ENCODE results near the gene TANC1. TPM values are rescaled to one million over a fixed set of nuclear protein-coding genes. Genes with fewer than 3 reads are reported as not detected.

The TANC1 gene
- total and polyA plus RNA-seq, 4 donors, result 7.8 to 58.3 (median 48.0) TPM

DNA sequence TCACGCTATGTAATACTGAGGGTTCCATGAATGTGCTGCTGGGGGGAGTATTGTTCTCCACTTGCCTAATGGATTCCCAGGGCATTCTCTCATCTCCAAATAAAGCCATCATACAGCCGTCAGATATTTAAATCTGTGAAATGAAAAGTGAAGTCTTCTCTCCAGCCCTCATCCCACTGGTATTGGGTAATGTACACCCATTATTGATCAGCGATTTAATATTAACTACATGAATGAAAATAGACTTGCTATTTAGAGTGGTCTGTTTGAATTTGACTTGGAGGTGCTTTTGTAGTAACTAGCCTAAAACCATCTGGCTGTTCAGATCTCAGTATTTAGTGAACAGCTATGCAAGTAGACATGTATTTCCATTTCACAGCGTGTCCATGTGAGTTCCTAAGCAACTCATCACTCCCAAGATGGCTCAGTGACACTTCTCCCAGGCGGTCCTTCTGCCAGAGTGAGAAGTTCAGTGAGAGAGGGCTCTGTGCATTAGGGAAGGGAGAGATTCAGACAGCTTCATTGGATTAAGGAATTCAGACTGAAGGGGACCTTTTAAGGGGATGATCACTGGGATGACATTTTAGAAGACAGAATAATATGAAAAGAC is 177.4 kb downstream of the TANC1 start:
- Histone ChIP-seq H3K4me3 (ENCODE audit: low read length in 2 of 2) (no peak overlapping the region), H3K36me3 (ENCODE audit: control insufficient read depth in 1 of 2, insufficient read depth in 2 of 2, low read length in 1 of 2) (peaks cover 0 to 3% of the 10 kb centered on the region in 2 donors), H3K27ac (ENCODE audit: low read depth in 1 of 2, low read length in 2 of 2) (no peak overlapping the region), H3K27me3 (ENCODE audit: control insufficient read depth in 1 of 2, insufficient read depth in 2 of 2, low read length in 1 of 2) (no peaks in the 10 kb centered on the region), H3K4me1 (ENCODE audit: control insufficient read depth in 1 of 2, insufficient read depth in 2 of 2, low read length in 2 of 2) (peaks cover 0 to 2% of the 10 kb centered on the region in 2 donors), H3K9me3 (ENCODE audit: control insufficient read depth, low read length) (no peaks in the 10 kb centered on the region)
- ATAC-seq (ENCODE audit: low FRiP score), result no peak
- WGBS, 2 donors, result 91 to 94% methylated on average over 5 of the region's 5 CpGs
- DNase-seq, result no peak
- intact Hi-C loops (cut with DNase I), result no loop called here

DNA sequence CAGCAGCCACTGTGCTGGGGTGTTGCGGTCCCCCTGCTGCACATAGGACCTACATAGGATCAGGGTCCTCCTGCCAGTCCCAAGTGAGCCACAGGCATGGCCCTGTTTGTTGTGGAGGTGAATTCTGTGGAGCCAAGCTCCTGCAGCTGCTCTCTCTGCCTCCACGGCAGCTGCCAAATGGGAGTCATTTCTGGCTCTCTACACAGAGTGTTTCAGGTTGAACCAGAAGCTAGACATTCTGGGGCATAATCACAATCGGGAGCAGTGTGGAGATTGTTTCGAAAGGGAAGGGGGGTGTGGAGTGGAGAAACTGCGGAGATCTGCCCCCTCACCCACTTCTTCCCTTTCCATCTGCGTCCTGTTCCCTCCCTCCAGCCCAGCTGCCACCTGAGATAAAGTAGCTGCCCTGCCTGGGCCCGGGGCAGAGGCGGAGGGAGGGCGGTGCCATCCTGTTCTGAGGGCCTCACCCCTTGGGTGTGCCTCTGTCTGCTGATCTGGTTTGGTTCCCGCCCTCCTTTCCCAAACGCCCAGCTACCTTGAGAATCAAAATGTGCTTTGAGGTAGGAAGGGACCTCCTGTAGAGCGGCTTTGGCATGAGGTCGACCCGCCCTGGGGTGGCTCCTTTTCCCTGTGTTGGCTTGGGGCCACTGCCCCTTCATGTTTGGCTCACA is 178.7 kb downstream of the TANC1 start:
- ATAC-seq (ENCODE audit: low FRiP score) (peak; percentile 44), DNase-seq (no peak)
- Histone ChIP-seq H3K27me3 (ENCODE audit: control insufficient read depth in 1 of 2, insufficient read depth in 2 of 2, low read length in 1 of 2) (no peaks in the 10 kb centered on the region), H3K36me3 (ENCODE audit: control insufficient read depth in 1 of 2, insufficient read depth in 2 of 2, low read length in 1 of 2) (peaks cover 0 to 3% of the 10 kb centered on the region in 2 donors), H3K4me1 (ENCODE audit: control insufficient read depth in 1 of 2, insufficient read depth in 2 of 2, low read length in 2 of 2) (no peaks in the 10 kb centered on the region), H3K4me3 (ENCODE audit: low read length in 2 of 2) (no peak overlapping the region), H3K9me3 (ENCODE audit: control insufficient read depth, low read length) (no peaks in the 10 kb centered on the region), H3K27ac (ENCODE audit: low read depth in 1 of 2, low read length in 2 of 2) (no peak overlapping the region)
- intact Hi-C loops (cut with DNase I), result no loop called here
- 43 to 62% methylated on average over 14 of the region's 14 CpGs for WGBS, 2 donors

DNA sequence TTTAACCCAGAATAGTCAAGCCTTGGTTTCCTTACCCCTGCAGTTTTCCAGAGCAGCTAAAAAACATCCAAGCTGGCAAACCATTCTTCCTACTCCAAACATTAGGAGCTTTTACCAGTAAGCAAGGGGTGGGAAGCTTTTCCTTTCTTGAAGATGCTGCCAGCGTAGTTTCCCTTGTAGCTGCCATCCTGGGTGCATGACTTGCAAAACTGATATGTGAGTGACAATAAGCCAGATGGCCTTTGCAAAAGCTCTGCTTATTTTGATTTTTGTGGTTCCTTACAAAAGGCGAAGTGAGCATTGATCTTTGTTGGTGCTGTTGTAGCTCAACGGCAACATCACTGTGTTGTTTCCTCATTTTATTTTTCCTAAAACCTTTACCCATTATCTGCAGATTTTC is 179.2 kb downstream of the TANC1 start:
- ATAC-seq (ENCODE audit: low FRiP score) (no peak), DNase-seq (no peak)
- no peaks in the 10 kb centered on the region for H3K9me3 ChIP-seq (ENCODE audit: control insufficient read depth, low read length)
- H3K27ac ChIP-seq (ENCODE audit: low read depth in 1 of 2, low read length in 2 of 2), result no peak overlapping the region
- 67 to 81% methylated on average over 3 of the region's 3 CpGs for WGBS, 2 donors
- intact Hi-C loops (cut with DNase I), result no loop called here
- no peaks in the 10 kb centered on the region for H3K27me3 ChIP-seq (ENCODE audit: control insufficient read depth in 1 of 2, insufficient read depth in 2 of 2, low read length in 1 of 2)
- no peak overlapping the region for H3K4me3 ChIP-seq (ENCODE audit: low read length in 2 of 2)
- peaks cover 0 to 3% of the 10 kb centered on the region in 2 donors for H3K36me3 ChIP-seq (ENCODE audit: control insufficient read depth in 1 of 2, insufficient read depth in 2 of 2, low read length in 1 of 2)
- no peaks in the 10 kb centered on the region for H3K4me1 ChIP-seq (ENCODE audit: control insufficient read depth in 1 of 2, insufficient read depth in 2 of 2, low read length in 2 of 2)

DNA sequence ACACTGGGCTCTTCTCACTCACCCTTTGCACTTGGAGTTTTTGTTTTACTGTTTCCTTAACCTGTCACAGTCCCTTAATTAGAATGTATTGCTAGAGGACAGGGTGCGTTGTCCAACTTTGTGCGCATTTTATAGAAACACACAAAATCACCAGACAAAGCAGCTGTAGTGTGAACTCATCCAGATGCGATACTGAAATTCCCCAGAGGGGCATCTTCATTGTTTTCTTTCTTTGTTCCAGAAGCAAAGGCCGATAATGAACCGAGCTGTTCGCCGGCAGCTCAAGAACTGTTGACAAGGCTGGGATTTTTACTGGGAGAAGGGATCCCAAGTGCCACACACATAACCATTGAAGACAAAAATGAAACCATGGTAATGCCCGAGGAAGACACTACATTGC is 180.5 kb downstream of the TANC1 start:
- H3K4me1 ChIP-seq (ENCODE audit: control insufficient read depth in 1 of 2, insufficient read depth in 2 of 2, low read length in 2 of 2), result no peaks in the 10 kb centered on the region
- H3K27me3 ChIP-seq (ENCODE audit: control insufficient read depth in 1 of 2, insufficient read depth in 2 of 2, low read length in 1 of 2), result no peaks in the 10 kb centered on the region
- ATAC-seq (ENCODE audit: low FRiP score) (no peak), DNase-seq (no peak)
- no peak overlapping the region for H3K27ac ChIP-seq (ENCODE audit: low read depth in 1 of 2, low read length in 2 of 2)
- H3K36me3 ChIP-seq (ENCODE audit: control insufficient read depth in 1 of 2, insufficient read depth in 2 of 2, low read length in 1 of 2), result peaks cover 0 to 3% of the 10 kb centered on the region in 2 donors
- WGBS, 2 donors, result 91 to 95% methylated on average over 8 of the region's 8 CpGs
- H3K4me3 ChIP-seq (ENCODE audit: low read length in 2 of 2), result no peak overlapping the region
- no peaks in the 10 kb centered on the region for H3K9me3 ChIP-seq (ENCODE audit: control insufficient read depth, low read length)
- intact Hi-C loops (cut with DNase I), result no loop called here

DNA sequence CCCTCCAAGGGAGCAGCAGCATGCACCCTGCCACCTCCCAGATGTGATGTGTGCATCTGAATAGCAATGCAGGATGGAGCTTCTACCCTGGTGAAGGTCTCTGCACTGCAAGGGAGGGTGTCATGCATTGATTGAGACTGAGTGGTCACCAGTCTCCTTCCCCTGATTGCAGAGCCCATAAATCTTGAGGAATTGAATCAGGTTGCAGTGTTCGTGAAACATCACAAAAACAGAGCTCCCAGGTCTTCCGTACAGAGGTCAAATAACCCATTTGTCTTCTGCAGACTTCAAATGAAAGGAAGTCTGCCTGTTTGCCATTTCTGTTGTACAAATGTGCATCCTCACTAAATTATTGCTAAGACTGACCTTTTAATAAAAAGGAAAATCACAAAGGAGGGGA is 181.3 kb downstream of the TANC1 start:
- no peaks in the 10 kb centered on the region for H3K9me3 ChIP-seq (ENCODE audit: control insufficient read depth, low read length)
- 91 to 92% methylated on average over 2 of the region's 2 CpGs for WGBS, 2 donors
- ATAC-seq (ENCODE audit: low FRiP score), result no peak
- no peaks in the 10 kb centered on the region for H3K4me1 ChIP-seq (ENCODE audit: control insufficient read depth in 1 of 2, insufficient read depth in 2 of 2, low read length in 2 of 2)
- H3K27me3 ChIP-seq (ENCODE audit: control insufficient read depth in 1 of 2, insufficient read depth in 2 of 2, low read length in 1 of 2), result no peaks in the 10 kb centered on the region
- intact Hi-C loops (cut with DNase I), result no loop called here
- no peak overlapping the region for H3K4me3 ChIP-seq (ENCODE audit: low read length in 2 of 2)
- no peak overlapping the region for H3K27ac ChIP-seq (ENCODE audit: low read depth in 1 of 2, low read length in 2 of 2)
- DNase-seq, result no peak
- H3K36me3 ChIP-seq (ENCODE audit: control insufficient read depth in 1 of 2, insufficient read depth in 2 of 2, low read length in 1 of 2), result peaks cover 0 to 3% of the 10 kb centered on the region in 2 donors

DNA sequence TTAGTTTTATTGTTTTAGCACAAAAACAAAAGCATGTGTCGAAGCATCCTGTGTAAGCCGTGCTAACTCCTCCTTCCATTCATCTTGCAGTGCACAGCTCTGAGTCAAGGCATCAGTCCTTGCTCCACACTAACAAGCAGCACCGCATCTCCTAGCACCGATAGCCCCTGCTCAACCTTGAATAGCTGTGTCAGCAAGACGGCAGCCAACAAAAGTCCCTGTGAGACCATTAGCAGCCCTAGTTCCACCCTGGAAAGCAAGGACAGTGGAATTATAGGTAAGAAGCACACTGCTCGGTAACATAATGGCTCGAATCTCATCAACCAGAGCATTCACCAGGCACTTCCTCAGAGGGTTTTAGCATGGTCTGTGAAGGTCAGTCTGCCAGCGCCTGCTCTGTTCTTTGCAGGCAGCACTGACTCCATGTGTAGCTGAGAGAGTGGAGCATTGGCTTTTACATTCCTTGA is 181.9 kb downstream of the TANC1 start:
- 30 to 44% methylated on average over 8 of the region's 8 CpGs for WGBS, 2 donors
- Histone ChIP-seq H3K36me3 (ENCODE audit: control insufficient read depth in 1 of 2, insufficient read depth in 2 of 2, low read length in 1 of 2) (peaks cover 0 to 3% of the 10 kb centered on the region in 2 donors), H3K4me1 (ENCODE audit: control insufficient read depth in 1 of 2, insufficient read depth in 2 of 2, low read length in 2 of 2) (no peaks in the 10 kb centered on the region), H3K27ac (ENCODE audit: low read depth in 1 of 2, low read length in 2 of 2) (peak overlapping the region in 1 of 2 donors; percentile 14), H3K4me3 (ENCODE audit: low read length in 2 of 2) (no peak overlapping the region), H3K9me3 (ENCODE audit: control insufficient read depth, low read length) (no peaks in the 10 kb centered on the region), H3K27me3 (ENCODE audit: control insufficient read depth in 1 of 2, insufficient read depth in 2 of 2, low read length in 1 of 2) (no peaks in the 10 kb centered on the region)
- no peak for ATAC-seq (ENCODE audit: low FRiP score)
- DNase-seq, result no peak
- intact Hi-C loops (cut with DNase I), result no loop called here

DNA sequence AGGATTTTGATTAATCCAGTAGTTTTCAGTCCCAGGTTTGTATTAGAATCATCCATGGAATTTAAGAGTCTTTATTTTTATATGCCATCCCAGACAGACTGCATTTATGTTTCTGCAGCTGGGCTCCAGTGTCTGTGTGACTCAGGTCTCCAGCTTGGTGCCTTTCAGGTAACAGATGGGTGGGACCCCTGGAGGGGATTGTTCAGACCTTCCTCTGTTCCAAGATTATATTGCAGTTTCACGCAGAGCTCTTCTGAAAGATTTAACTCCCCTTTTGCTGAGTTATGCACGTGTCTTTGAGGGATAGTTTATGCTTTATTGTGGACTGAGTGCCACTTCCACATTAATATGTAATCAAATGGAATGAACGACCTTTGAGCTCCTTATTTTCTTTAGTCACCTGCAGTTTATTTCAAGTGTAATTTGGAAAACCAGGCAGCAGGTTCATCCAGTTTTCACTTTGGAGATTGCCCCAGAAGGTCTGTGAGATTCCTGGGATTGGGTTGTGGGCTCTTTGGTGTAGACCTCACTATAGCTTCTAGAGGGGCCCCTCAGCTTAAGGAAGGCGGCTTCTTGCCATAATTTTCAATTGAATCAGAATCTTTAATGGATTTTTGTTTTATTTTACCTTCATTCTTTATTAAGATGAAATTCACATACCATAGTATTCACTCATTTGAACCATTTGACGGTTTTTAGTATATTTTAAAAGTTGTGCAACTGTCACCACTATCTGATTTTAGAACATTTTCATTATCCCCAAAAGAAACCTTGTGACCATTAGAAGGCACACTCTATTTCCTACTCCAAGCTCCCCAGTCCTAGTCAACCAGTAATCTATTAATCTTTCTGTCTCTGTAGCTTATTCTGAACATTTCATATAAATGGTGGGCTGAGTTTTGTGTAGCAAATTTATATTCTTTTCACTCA is 183.0 kb downstream of the TANC1 start:
- H3K36me3 ChIP-seq (ENCODE audit: control insufficient read depth in 1 of 2, insufficient read depth in 2 of 2, low read length in 1 of 2), result peaks cover 0 to 3% of the 10 kb centered on the region in 2 donors
- DNase-seq (no peak), ATAC-seq (ENCODE audit: low FRiP score) (no peak)
- H3K27ac ChIP-seq (ENCODE audit: low read depth in 1 of 2, low read length in 2 of 2), result no peak overlapping the region
- no peaks in the 10 kb centered on the region for H3K27me3 ChIP-seq (ENCODE audit: control insufficient read depth in 1 of 2, insufficient read depth in 2 of 2, low read length in 1 of 2)
- no peak overlapping the region for H3K4me3 ChIP-seq (ENCODE audit: low read length in 2 of 2)
- WGBS, 2 donors, result 87 to 89% methylated on average over 5 of the region's 5 CpGs
- intact Hi-C loops (cut with DNase I), result no loop called here
- H3K4me1 ChIP-seq (ENCODE audit: control insufficient read depth in 1 of 2, insufficient read depth in 2 of 2, low read length in 2 of 2), result no peaks in the 10 kb centered on the region
- H3K9me3 ChIP-seq (ENCODE audit: control insufficient read depth, low read length), result no peaks in the 10 kb centered on the region

DNA sequence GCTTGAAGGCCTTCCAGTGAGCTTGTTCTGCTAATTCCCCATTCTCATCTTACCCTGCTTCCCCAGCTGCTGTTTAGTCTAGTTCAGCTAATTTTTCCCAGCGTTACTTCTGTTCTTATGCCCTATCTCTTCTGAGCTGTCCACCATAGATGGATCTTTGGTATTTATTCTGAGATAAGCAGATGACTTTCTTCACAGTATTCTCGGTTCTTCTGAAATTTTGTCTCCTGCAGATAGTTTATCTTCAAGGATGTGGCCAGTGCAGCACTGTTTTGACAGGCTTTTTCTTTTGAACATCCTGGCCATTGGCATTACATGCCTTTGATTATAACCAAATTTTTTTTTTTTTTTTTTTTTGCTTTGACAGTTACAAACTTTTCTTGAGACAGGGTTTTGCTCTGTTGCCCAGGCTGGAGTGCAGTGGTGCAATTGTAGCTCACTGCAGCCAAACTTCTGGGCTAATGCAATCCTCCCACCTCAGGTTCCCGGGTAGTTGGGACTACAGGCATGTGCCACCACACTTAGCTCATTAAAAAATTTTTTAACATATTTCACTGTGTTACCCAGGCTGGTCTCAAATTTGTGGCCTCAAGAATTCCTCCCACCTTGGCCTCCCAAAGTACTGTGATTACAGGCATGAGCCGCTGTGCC is 183.8 kb downstream of the TANC1 start:
- H3K36me3 ChIP-seq (ENCODE audit: control insufficient read depth in 1 of 2, insufficient read depth in 2 of 2, low read length in 1 of 2), result peaks cover 0 to 3% of the 10 kb centered on the region in 2 donors
- ATAC-seq (ENCODE audit: low FRiP score) (no peak), DNase-seq (no peak)
- H3K27me3 ChIP-seq (ENCODE audit: control insufficient read depth in 1 of 2, insufficient read depth in 2 of 2, low read length in 1 of 2), result no peaks in the 10 kb centered on the region
- WGBS, 2 donors, result 77 to 80% methylated on average over 4 of the region's 4 CpGs
- no peaks in the 10 kb centered on the region for H3K4me1 ChIP-seq (ENCODE audit: control insufficient read depth in 1 of 2, insufficient read depth in 2 of 2, low read length in 2 of 2)
- H3K27ac ChIP-seq (ENCODE audit: low read depth in 1 of 2, low read length in 2 of 2), result no peak overlapping the region
- H3K4me3 ChIP-seq (ENCODE audit: low read length in 2 of 2), result no peak overlapping the region
- intact Hi-C loops (cut with DNase I), result no loop called here
- H3K9me3 ChIP-seq (ENCODE audit: control insufficient read depth, low read length), result no peaks in the 10 kb centered on the region
